Upper lobe of left lung (tissue), 4 donors: ENCODE data around the gene ANKRD10.

Experiments used
- EP300 ChIP-seq, 4 donors: sonication (generic); formaldehyde crosslinking; IDR thresholded peaks; one replicate each; pipeline ENCODE4 v1.5.1; 2017; ENCODE audit warnings: antibody characterized with exemption in 4 of 4, control low read depth in 2 of 4
- POLR2A ChIP-seq, 4 donors: fragments of 450-650 bp; IDR thresholded peaks; one replicate each; pipeline ENCODE4 v1.5.1; 2016 to 2017; ENCODE audit warnings: antibody characterized with exemption in 4 of 4, mild to moderate bottlenecking in 2 of 4
- POLR2AphosphoS5 ChIP-seq, 2 donors: sonication (generic); formaldehyde crosslinking; IDR thresholded peaks; one replicate each; pipeline ENCODE4 v1.5.1; 2017; ENCODE audit warnings: antibody characterized with exemption in 2 of 2
- TF ChIP-seq, protein P1 (sequence below), 6 experiments: fragments of 450-650 bp in 4 of 6; fragments of 200-600 bp in 2 of 6; sonication (generic) in 2 of 6; IDR thresholded peaks; one replicate each; pipeline ENCODE4 v1.5.1; 2016 to 2019; ENCODE audit warnings: antibody characterized with exemption in 6 of 6

DNA sequence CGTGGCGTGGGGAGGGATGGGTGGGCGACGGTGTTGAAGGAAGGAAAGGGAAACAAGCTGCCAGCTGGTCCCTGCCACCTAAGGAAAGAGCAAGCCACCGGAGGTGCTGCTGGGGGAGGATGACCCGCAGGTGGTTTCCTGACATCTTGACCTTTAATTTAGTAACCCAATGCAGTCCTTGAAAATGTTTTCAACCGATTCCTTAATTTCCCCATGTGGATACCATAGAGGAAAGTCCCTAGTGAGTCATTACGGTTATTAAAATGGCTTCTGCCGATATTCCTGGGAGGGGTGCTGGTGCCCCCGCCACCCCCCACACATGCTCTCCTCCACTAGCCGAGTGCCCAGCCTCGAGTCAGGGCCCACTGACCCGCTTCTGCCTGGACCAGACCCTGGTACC, 6.3 kb upstream of the ANKRD10 start:
- TF ChIP-seq, protein P1, sequence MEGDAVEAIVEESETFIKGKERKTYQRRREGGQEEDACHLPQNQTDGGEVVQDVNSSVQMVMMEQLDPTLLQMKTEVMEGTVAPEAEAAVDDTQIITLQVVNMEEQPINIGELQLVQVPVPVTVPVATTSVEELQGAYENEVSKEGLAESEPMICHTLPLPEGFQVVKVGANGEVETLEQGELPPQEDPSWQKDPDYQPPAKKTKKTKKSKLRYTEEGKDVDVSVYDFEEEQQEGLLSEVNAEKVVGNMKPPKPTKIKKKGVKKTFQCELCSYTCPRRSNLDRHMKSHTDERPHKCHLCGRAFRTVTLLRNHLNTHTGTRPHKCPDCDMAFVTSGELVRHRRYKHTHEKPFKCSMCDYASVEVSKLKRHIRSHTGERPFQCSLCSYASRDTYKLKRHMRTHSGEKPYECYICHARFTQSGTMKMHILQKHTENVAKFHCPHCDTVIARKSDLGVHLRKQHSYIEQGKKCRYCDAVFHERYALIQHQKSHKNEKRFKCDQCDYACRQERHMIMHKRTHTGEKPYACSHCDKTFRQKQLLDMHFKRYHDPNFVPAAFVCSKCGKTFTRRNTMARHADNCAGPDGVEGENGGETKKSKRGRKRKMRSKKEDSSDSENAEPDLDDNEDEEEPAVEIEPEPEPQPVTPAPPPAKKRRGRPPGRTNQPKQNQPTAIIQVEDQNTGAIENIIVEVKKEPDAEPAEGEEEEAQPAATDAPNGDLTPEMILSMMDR (IDR thresholded peaks at IDR 0.05): no peak
- TF ChIP-seq POLR2A (IDR thresholded peaks at IDR 0.05) (no peak), POLR2AphosphoS5 (IDR thresholded peaks at IDR 0.05) (no peak), EP300 (IDR thresholded peaks at IDR 0.05) (no peak)
